ENCODE data around the gene TYROBP.

Gene TYROBP

DNA sequence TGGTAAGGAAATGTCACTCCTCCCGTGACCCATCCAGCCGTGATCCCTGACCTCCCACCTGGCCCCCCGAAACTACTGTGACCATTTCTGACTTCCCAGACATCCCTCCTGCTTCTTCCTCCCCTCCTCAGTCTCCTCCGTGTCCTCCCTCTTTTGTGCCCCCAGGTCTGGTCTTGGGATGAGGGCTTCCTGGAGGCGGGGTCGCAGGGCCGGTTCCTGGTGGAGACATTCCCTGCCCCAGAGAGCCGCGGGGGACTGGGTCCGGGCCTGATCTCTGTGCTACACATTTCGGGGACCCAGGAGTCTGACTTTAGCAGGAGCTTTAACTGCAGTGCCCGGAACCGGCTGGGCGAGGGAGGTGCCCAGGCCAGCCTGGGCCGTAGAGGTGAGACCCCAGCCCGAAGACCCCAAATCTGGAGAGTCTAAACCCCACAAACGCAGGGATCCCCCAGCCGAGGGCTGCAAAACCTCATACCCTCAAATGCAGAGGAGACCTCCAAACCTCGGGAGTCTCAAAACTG is 46.4 kb downstream of the TYROBP start:
- peaks cover 12% of the 10 kb centered on the region for H3K4me1 Mint-ChIP-seq (ENCODE audit: low read depth)
- H3K9me3 Mint-ChIP-seq, result no peaks in the 10 kb centered on the region
- no peak overlapping the region for H3K4me3 Mint-ChIP-seq
- peaks cover 73% of the 10 kb centered on the region for H3K27me3 Mint-ChIP-seq
- H3K36me3 Mint-ChIP-seq (ENCODE audit: low read depth), result no peaks in the 10 kb centered on the region
- no peak for DNase-seq
- H3K27ac Mint-ChIP-seq, result no peak overlapping the region

DNA sequence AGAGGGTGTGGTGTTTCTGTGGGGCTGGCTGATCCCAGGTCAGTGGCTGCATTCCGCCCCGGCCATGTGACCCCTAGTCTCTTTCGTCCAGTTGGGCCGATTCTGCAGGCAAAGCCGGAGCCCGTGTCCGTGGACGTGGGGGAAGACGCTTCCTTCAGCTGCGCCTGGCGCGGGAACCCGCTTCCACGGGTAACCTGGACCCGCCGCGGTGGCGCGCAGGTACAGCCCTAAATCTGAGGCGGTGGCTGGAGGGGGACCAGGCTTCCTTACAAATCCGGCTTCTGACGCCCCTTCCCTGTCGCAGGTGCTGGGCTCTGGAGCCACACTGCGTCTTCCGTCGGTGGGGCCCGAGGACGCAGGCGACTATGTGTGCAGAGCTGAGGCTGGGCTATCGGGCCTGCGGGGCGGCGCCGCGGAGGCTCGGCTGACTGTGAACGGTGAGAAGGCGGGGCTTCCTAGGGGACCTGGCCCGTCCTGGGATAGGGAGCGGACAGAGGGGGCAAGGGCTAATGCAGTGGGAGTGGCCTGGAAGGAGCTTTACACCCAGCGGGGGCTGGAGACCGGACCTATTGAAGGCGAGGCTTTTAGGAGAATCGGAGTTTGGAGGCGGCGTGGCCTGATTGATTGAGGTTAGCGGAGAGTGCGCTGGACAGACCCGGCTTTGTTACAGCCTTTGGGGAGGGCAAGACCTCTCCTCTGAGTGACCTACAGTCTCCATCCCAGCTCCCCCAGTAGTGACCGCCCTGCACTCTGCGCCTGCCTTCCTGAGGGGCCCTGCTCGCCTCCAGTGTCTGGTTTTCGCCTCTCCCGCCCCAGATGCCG is 47.1 kb downstream of the TYROBP start:
- H3K27ac Mint-ChIP-seq, result no peak overlapping the region
- H3K9me3 Mint-ChIP-seq, result no peaks in the 10 kb centered on the region
- no peak for DNase-seq
- H3K36me3 Mint-ChIP-seq (ENCODE audit: low read depth), result no peaks in the 10 kb centered on the region
- H3K4me3 Mint-ChIP-seq, result no peak overlapping the region
- peaks cover 12% of the 10 kb centered on the region for H3K4me1 Mint-ChIP-seq (ENCODE audit: low read depth)
- peaks cover 69% of the 10 kb centered on the region for H3K27me3 Mint-ChIP-seq

DNA sequence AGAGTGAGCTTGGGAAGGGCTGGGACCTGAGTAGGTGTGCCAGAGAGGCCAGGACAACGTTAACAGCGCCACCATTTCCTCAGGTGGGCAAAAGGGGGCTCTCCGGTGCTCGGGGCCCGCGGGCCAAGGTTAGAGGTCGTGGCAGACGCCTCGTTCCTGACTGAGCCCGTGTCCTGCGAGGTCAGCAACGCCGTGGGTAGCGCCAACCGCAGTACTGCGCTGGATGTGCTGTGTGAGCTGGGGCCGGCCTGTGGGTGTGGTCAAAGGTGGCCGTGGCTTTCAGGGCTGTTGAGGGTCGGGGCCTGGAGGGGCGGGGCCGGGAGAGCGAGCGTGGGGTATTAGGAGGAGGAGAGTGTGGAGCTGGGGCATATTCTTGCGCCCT is 47.7 kb downstream of the TYROBP start:
- H3K27me3 Mint-ChIP-seq, result peaks cover 70% of the 10 kb centered on the region
- H3K4me3 Mint-ChIP-seq, result no peak overlapping the region
- peaks cover 12% of the 10 kb centered on the region for H3K4me1 Mint-ChIP-seq (ENCODE audit: low read depth)
- no peak for DNase-seq
- no peaks in the 10 kb centered on the region for H3K36me3 Mint-ChIP-seq (ENCODE audit: low read depth)
- no peaks in the 10 kb centered on the region for H3K9me3 Mint-ChIP-seq
- H3K27ac Mint-ChIP-seq, result no peak overlapping the region

DNA sequence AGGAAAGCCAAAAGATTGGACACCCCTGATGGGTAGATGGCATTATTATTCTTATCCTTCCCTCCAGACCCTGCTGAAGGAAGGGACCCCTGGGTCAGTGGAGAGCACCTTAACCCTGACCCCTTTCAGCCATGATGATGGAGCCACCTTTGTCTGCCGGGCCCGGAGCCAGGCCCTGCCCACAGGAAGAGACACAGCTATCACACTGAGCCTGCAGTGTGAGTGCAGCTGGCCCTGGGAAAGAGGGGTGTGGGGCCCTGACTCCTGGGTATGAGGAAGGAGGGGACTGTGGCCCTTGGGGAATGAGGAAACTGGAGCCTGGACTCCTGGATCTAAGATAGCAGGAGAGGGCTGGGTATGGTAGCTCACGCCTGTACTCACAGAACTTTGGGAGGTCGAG is 48.7 kb downstream of the TYROBP start:
- Mint-ChIP-seq H3K4me1 (ENCODE audit: low read depth) (peaks cover 12% of the 10 kb centered on the region), H3K4me3 (no peak overlapping the region), H3K27me3 (peaks cover 75% of the 10 kb centered on the region), H3K27ac (no peak overlapping the region), H3K9me3 (no peaks in the 10 kb centered on the region), H3K36me3 (ENCODE audit: low read depth) (no peaks in the 10 kb centered on the region)
- no peak for DNase-seq

DNA sequence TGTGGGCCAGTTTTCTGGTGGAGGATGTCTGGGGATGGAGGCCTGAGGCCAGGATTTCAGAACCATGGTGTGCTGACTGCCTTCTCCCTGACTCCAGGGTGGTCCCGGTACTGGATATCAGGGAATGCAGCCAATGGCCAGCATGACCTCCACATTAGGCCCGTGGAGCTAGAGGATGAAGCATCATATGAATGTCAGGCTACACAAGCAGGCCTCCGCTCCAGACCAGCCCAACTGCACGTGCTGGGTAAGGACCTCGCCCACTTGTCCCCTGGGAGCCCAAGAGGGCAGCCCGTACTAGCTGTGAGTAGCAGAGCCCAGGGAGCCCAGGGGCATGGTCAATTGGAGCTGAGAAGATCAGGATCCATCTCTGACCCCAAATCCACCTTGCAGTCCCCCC is 49.8 kb downstream of the TYROBP start:
- Mint-ChIP-seq H3K4me3 (no peak overlapping the region), H3K27ac (no peak overlapping the region), H3K9me3 (no peaks in the 10 kb centered on the region), H3K36me3 (ENCODE audit: low read depth) (no peaks in the 10 kb centered on the region), H3K4me1 (ENCODE audit: low read depth) (peaks cover 12% of the 10 kb centered on the region), H3K27me3 (peaks cover 80% of the 10 kb centered on the region)
- no peak for DNase-seq

DNA sequence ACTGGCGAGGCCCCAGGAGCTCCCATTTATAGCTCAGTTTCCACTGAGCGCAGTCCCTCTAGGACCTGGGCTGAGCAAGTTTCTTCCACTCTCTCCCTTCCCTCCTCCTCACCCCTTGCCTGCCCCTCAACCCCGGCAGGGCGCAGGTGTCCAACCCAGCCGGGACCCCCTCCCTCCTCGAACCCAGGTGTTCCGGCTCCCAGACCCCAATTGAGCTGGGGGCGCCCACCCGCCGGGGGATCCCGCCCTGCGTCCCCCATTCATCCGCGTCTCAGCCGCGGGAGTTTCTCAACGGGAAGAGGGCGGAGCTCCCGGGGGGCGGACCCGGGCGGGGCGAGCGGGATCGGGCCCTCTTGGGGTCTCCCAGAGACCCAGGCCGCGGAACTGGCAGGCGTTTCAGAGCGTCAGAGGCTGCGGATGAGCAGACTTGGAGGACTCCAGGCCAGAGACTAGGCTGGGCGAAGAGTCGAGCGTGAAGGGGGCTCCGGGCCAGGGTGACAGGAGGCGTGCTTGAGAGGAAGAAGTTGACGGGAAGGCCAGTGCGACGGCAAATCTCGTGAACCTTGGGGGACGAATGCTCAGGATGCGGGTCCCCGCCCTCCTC is 51.4 kb downstream of the TYROBP start, which contains the start of gene KIRREL2:
Gene KIRREL2 (plus strand): TSS at position 366 of the 604 bp plus-strand sequence. CDS start 209 bp downstream, at position 575.
- DNase-seq, result peak; percentile 72
- peaks cover 82% of the 10 kb centered on the region for H3K27me3 Mint-ChIP-seq
- peak within 1 kb of the TSS; percentile 74 for H3K4me3 Mint-ChIP-seq
- H3K4me1 Mint-ChIP-seq (ENCODE audit: low read depth), result peaks cover 15% of the 10 kb centered on the region
- H3K36me3 Mint-ChIP-seq (ENCODE audit: low read depth), result no peaks in the 10 kb centered on the region
- no peaks in the 10 kb centered on the region for H3K9me3 Mint-ChIP-seq
- no peak within 1 kb of the TSS for H3K27ac Mint-ChIP-seq

All from activated T-cell treated with anti-CD3 and anti-CD28 coated beads, Interleukin-2, amount 50 U/mL, for 24 hours (primary cell).